ENCODE data around the gene XYLT1.

DNA sequence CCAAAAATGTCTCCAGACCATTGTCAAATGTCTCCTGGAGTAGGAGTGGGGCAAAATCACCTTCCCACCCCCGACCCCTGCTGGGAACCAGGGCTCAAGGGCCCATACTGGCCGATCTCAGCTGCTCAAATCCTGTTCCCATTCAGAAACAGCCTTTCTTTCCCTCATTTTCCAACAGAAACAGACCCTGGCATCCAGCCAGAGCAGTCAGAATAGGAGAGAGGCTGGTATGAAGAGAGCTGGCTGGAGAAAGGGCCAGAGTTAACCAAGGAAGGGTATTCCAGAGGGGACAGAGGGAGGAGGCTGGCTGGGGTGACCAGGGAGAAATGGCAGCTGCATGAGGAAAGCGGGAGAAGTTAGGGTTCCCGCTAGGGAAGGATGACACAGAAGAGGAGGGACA, 199.1 kb downstream of the XYLT1 start:
- TF ChIP-seq ZNF138 (CRISPR knock-in tag; conservative IDR thresholded peaks at IDR 0.05), result no peak
- TF ChIP-seq ZNF121 (CRISPR knock-in tag; IDR thresholded peaks at IDR 0.05), result no peak
